Heart left ventricle (tissue), 13 donors: Measurements from ENCODE around the gene OBP2A.

Source experiments
- POLR2A ChIP-seq, 2 donors: fragments of 450-650 bp; IDR thresholded peaks; one replicate each; pipeline ENCODE4 v1.6.1; 2017; ENCODE audit warnings: antibody characterized with exemption in 2 of 2, mild to moderate bottlenecking in 2 of 2, moderate library complexity in 2 of 2
- TF ChIP-seq, protein P1 (sequence below), 12 donors: fragments of 200-600 bp; sonication (generic) in 4 of 12; IDR thresholded peaks; one replicate each; pipeline versions ENCODE4 v1.5.0 to v1.8.0; 2018 to 2022; ENCODE audit warnings: antibody characterized with exemption in 12 of 12, mild to moderate bottlenecking in 5 of 12
- donor health status: ischemic (EF 13 %, LVEDD 7.1; RV severe dilation, severe dysfunction).
- donor health status: DM: no; HTN: yes; CAD: no.
- donor health status: DM: no; HTN: no; CAD: no.
- donor health status: ischemic (EF 25% LVEDD 6.9; RV normal size, moderate dysfunction).
- donor health status: ischemic (EF 25% LVEDD 5.7; RV mildly dilated, moderate dysfunction).
- donor health status: ischemic (EF 35%, LVEDD 5.7; RV mildly dilated, moderate dysfunction).
- donor health status: nonischemic (EF 11% LVEDD 7.7; RV severe dilation, severe dysfunction).
- donor health status: DM: yes; HTN: yes; CAD: no.
- donor health status: PGD.
- donor health status: ischemic (EF 29% LVEDD 5.4; RV normal size, mild dysfunction).
- donor health status: nonischemic (EF 23%, LVEDD 6.1; RV moderate dilation, normal function).

DNA sequence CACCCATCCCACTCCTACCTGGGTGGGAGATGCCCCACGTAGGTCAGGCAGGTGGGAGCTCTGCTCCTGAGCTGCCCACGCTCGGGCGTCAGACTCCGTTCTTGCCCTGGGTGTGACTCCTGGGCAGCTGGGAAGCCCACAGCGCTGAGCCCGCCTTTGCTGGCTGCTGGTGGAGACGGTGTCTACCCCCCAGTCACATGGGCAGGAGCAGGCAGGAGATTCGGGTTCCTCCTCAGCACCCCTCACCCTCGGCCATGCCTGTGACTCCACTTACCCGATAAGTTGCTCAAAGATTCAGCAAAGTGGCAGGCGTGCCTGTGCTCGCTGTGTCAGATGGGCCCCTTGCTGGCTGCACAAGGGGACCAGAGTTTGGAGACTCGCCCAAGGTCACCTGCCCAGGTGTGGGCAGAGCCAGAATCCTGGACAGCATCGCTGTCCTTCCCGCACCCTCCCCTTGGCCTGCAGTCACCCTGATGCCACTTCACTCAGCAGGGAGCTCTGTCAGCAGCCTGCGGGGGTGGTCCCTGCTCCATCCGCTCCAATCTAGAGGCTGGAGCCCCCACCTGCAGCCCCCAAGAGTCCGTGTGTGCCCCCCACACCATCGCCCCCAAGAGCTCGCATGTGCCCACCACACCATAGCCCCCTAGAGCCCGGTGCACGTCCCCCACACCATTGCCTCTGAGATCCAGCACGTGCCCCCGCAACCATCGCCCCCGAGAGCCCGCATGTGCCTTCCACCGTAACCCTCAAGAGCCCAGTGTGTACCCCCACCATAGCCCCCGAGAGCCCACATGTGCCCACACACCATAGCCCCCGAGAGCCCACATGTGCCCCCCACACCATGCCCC, 20.5 kb upstream of the OBP2A start:
- TF ChIP-seq, protein P1, sequence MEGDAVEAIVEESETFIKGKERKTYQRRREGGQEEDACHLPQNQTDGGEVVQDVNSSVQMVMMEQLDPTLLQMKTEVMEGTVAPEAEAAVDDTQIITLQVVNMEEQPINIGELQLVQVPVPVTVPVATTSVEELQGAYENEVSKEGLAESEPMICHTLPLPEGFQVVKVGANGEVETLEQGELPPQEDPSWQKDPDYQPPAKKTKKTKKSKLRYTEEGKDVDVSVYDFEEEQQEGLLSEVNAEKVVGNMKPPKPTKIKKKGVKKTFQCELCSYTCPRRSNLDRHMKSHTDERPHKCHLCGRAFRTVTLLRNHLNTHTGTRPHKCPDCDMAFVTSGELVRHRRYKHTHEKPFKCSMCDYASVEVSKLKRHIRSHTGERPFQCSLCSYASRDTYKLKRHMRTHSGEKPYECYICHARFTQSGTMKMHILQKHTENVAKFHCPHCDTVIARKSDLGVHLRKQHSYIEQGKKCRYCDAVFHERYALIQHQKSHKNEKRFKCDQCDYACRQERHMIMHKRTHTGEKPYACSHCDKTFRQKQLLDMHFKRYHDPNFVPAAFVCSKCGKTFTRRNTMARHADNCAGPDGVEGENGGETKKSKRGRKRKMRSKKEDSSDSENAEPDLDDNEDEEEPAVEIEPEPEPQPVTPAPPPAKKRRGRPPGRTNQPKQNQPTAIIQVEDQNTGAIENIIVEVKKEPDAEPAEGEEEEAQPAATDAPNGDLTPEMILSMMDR (IDR thresholded peaks at IDR 0.05), result no peak
- no peak for TF ChIP-seq POLR2A (IDR thresholded peaks at IDR 0.05)
